GM19463 (cell line): ENCODE results near the gene CHD2.

Source experiments
- ATAC-seq: cut with Tn5 transposase; IDR thresholded peaks from one replicate; pipeline ENCODE4 v1.9.1; 2021; ENCODE audit warnings: mild to moderate bottlenecking, moderate library complexity; ENCODE audit not compliant: unreplicated experiment

Gene CHD2

DNA sequence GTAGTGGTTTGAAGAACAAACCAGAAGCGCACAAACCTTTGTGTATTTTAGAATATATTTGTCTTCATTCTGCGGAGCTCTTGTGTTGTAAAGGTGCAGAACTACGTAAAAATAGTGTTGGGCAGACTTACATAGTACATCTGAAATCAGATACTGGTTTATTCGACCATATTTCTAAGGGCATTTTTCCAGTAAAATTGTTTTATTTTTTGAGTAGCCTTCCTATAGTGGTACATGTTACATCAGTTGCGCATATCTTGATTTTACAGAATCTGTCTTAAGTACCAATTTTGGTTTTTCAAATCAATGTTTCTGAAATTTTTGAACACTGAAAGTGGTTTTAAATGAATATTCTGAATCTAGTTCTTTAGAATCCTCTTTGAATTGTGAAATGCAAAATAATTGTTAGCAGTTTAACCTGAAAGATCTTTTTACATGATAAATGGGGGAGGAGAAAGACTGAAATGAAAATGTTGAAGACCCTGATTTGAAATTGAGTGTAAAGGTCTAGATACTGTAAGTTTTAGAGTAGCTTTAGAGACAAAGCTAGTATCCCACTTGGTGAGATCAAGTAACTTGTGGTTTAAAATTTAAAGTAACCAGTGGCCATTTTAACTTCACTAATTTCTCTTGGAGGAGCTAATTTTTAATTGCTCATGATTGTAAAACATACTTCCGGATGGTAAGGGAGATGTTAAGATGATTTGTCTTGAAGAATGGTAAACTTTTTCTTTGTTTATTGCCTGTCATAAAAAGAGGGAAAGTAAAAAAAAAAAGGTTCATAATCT, 15.5 kb upstream of the CHD2 start:
- ATAC-seq = no peak

DNA sequence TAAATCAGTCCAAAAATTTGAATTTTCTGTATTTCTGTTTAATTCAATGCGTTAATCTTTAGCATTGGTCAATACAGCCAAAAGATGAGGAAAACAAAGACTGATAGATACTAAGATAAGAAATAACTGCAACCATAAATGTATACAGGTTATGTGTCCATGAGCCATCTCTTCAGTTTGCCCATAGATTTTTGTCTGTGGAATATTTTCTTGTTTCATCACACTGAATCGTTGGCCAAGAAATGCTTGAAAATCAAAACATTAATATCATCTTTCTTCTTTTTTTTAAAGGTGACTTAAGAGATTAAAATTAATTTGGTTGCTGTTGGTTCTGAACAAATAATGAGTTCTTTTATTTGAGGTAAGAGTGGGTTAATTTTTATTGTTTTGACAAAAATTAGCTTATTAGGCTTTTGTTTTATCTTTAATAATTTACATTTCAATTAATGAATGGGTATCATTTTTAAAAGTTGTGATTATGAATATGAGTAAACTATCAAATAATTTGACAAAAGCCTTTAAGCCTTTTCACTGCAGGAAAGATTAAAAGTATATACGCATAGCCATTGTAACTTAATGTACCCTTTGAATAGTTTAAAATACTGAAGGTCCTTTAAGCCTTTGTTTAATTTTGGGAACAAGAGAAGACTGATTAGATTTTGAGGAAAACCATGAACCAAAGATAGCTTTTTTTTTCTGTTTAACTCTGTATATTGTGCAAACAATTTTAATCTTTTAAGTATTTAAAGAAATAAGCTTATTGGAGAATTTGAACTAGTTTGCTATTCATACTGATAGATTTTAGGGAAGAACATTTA, 14.7 kb upstream of the CHD2 start:
- ATAC-seq = no peak

DNA sequence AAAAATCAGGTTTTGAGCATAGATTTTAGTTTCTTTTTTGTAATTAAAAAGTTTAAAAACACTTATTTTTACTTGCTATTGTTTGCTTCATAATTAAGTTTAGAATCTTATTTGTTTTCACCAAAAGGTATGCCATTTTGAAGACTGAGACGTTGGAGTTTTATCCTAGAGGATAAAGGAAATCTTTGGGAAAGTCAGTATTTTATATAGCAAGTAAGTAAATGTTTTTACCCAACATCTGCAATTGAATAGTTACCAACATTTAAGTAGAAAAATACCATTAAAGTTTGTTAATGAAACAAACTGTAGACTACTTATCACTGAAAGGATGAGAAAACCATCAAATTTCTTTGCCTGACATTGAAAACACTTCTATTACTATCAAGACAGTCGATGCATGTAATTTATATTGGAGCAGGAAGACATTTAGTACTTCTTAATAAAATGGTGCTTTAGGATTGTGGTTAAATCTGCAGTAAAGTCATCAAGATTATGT, 14.0 kb upstream of the CHD2 start:
- ATAC-seq = no peak

DNA sequence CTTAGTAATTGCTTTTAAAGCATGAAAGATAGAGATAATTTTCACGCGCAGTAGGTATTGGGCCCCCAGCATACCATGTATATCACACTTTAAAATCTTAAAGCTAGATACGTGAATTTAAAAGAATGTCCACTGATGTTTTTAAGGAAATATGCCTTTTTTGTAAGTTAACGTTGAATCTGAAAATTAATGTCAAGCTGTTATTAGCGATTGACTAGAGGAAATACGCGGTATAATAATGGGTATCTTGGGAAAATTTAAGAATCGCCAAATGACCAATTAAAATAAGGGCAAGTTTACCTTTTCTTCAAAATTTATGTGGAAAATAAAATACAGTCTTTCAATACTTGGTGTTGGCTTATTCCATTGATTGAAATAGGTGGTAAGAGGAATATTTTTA, 13.3 kb upstream of the CHD2 start:
- ATAC-seq = no peak

DNA sequence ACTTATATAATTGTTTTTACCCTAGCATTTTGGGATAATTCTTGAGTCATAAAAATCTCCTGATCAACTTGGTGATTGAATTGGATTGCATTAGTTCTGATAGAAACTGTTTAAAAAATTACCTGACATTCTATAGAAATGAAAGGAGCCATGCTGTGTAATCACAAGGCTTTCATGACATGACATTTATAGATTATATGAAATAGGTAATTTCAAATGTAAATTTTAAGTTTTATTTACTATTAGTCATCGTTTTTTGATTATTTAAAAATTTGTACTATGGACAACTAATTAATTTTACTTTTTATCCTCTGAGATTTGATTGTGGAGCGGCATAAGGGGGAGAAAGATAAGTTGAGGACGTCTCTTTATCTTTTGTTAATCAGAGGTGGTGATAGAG, 12.3 kb upstream of the CHD2 start:
- no peak for ATAC-seq

DNA sequence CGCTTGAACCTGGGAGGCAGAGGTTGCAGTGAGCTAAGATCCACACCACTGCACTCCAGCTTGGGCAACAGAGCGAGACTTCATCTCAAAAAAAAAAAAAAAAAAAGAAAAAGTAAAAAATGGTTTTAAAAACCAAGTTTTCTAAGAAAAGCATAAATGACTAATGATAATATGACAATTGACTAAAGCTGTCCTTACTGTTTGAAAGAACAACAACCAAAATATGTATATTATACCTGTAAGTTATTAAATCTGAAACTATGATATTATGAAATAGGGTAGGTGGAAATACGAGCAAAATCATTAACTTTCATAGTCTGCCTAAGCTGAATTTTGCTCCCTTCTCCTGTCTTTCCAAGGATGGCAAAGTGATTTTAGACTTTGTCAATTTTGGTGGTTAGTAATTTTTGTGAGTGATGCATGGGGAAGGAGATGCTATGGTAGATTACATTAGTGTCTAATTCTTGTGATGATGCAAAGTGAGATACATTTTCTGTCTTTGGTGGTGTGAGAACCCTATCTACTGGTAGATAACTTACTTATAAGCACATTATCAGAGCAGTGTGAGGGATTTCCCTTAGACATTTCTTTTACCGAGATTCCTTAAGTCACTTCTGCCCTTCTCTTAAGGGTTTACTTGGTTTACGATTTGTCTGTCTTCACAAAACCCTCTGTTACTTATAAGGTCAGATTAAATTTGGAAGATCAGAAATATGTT, 10.6 kb upstream of the CHD2 start:
- no peak for ATAC-seq

DNA sequence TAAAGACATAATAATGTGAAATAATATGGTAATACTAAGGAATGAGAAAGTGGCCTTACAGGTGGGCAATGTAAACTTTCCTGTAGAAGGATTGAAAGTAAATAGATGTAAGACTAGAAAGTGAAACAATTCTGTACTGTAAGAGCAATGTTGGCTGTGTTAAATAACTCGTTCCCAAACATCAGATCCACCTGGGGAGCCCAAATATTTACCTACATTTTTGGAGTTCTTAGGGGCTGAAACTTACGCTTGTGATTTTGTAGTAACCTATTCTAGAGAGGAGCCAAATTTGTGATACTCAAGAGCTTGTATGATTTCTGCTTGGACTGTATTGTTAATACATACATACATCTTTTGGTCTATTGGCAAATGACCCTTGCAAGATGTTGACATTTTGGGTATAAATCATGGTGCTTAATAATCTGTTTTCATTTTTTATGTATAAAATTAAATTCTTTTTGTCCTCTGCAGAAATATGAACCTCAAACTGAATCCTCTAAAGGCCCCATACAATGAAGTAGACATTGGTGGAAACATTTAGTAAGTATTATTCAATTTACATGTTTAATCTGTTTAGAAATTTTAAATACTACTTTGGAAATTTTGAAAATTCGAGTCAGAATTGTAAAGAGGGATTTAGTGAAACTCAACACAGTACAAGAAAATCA, 8.5 kb upstream of the CHD2 start:
- ATAC-seq = no peak

DNA sequence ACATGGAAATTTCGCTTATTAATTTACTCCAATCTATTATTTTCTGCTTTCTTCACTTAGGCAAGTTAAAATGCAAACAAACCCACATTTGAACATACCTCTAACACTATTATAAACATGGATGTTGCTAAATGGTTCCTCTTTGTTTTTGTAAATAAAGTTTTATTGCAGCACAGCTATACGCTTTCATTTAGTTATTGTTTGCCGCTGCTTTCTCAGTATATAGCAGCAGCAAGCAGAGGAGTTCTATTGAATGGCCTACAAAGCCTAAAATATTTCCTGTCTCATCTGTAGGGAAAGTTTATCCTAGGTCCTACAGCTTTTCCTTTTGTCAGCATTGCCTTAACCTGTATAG, 7.9 kb upstream of the CHD2 start:
- no peak for ATAC-seq

DNA sequence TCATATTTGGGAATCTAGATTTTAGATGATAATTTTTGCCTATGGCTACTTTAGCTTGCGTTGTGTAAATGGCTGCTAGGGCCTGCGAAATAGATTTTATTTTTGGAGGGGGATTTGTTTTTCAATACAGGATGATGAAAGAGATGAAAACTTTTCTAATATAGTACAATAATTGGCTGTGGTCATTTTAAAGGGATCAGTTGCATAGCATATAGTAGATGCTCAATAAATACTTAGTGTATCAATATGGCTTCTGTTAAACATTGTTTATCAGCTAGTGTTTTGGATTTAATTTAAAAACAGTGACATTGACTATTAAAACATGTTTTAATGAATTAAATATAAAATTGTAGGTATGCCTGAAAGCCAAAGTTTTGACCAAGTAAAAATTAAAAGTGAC, 6.9 kb upstream of the CHD2 start:
- no peak for ATAC-seq

DNA sequence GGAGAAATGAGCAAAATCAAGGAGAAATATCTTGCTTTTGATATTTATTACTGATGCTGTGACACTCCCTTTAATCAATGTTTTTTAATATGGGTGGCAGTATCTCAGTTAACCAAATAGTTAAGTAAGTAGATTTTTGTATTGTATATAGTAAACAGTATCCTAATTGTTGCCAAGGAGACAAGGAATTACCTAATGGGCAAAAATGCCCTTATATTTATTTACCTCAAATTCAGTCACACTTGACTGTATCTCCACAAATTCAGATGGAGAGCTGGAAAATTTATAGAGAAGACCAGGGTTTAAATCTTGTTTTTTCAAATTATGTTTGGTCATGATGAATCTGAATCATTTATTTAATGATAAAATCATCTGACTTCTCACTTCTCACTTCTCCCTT, 3.6 kb upstream of the CHD2 start:
- no peak for ATAC-seq

DNA sequence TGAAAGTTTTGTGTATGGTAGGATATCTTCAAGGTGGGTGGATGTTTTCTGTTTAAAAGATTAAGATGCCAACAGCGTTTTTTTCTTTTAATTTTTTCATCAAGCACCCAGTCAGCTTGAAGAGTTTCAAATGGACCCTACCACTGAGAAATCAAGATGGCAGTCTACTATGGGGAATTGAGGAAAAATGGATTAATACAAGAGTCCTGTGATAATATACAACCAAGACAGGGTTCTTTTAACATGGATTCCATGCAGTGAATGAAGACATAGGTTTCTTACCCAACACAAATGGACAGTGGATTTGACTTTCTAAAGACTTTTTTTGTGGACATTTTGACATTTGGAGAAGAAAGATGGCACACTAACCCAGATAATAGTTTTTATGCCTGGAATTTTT, 2.5 kb upstream of the CHD2 start:
- no peak for ATAC-seq

DNA sequence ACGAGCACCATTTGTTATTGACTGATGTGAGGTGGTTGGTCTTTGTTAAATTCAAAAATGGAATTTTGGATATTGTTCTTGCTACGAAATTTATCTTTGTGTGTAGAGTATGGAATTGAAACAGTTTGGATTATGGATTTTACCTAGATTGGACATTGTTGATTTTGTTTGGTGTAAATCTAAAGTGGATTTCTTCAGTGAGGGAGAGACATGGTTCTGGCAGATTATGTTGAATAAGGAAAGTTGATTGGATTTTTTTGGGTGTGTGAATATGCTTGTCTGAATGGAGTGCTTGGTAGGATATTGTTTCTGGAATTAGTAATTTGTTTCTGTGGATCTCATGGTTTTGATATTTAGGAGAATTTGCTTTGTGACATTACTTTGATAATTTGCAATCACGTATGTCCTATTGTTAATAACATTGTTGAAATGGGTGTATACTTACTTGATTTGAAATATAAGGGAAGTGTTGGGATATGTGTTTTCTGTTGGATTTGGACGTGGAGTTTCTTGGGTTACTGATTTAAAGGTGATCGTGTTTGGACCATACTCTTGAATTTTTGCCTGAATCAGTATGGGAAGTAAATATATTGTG, 1.0 kb upstream of the CHD2 start:
- ATAC-seq = no peak

DNA sequence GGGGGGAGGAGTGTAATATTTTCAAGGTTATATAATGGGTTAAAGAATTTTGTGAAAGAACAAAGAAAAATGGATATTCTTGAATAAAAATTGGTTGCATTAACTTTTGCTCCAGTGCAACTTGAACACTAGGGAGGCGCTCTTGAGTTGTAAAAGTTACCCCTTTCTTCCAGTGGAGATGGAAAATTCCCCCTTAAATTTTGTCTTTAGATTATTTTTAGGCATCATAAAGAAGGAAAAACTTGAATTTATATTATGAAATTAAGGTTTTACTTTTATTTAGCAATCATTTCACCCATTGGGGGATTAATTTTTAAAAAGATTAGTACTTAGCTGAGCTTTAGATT, 550 bp upstream of the CHD2 start:
- no peak for ATAC-seq

DNA sequence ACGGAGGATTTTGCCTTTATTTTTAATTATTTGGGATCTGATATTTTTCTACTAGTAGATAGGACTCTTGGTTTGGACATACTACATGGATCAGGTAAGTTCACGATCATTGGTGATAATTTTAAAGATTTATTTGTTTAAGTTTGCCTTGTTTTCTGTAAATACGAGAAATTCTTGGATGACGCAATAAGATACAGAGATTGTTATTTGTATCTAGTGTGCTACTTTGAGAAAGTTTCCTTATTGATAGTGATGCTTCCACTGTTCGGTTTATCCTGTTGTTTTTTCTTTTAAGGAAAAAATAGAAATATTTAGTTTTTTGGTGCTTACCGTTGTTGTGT, 577 bp downstream of the CHD2 start:
- ATAC-seq = no peak

DNA sequence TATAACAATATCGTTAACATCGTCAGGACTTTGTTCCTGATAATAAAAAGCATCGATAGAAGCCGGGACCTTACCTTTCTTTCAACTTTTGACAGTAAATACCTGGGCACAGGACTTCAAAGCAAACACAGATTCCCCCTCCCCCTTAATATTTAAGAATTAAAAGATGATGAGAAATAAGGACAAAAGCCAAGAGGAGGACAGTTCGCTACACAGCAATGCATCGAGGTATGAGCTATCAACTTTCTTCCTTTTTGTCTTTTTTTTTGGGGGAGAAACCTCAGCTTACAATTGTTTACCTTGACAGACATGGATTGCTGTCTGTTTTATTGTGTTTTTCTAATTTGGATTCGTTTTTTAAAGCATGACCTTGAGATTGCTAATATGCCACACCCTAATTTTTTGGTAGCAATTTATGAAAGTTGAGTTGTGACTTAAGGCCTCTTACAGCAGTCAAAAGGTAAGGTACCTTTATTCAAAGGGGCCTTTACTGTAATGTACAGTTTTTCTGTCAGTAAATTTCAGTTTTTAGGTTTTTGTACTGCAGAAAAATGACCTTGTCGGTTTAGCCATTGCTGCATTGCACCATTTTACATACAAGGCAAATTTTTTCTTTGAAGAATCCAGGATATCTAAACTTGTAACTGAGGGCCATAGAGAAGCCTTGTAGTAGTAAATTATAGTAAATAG, 1.1 kb downstream of the CHD2 start:
- ATAC-seq = no peak

DNA sequence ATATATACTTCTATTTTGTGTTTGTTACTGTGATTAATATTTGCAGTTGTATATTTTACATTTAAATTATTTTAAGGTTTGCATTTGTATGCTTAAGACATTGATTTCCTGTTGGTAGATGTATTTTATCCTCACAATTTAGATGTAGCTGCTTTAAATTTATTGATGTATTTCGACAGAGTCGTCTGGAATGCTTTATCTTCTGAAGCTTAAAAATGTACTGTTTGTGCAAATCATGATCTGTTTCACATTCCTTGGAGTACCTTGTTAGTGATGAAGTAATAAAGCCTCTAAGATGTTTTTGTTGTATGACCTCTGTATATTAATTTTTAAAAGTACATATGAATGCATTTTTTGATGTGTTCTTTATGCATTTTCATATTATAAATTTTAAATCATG, 1.9 kb downstream of the CHD2 start:
- no peak for ATAC-seq

DNA sequence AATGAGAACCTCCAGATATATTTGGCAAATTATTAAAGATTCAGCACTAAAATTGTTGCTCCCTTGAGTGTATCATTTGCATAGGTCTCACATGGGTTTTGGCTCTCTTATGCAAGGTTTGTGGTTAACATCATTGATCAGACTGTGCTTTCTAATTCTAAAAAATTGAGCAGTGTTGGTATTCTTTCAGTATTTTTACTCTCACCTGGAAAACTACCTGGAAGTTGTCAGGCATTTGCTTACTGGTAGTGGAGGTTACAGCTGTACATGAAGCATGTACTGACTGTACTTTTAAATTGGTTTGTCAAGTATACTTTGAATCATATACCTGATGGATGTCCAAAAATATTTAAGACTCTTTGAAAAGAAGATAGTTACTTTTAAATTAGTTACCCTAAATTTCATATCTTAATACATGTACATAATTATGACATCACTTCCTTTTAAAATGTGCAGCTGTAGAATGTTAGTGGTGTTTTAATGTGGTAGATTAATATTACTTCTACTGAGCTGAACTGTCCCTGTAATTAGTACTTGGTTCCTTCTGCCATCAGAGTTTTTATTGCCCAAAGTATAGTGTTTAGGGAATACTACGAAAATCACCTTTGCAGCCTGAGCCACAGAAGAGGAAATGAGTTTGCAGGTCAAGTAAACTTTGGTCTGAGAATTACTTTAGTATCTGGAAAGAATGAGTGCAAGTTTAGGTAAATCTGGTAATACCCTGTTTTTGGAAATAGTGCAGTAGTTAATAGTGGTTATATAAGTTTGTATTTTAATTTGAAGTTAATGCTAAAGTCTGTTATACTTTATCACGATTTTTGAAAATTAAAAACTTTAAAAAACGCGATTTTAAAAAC, 2.8 kb downstream of the CHD2 start:
- no peak for ATAC-seq

DNA sequence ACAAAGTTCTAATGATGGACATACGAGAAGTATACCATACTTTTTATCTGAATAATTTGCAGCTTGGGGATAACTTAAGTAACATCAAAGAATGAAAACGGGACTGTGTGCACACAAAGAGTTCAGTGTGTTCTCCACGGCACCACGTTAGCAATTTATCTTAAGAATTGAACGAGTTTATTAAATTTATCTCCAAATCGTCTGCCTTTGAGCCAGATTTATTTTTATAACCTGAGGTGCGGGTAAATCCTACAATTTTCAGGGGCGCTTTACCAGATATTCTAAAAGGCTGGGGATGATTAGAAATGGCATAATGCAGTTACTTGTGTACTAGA, 3.5 kb downstream of the CHD2 start:
- ATAC-seq = no peak

DNA sequence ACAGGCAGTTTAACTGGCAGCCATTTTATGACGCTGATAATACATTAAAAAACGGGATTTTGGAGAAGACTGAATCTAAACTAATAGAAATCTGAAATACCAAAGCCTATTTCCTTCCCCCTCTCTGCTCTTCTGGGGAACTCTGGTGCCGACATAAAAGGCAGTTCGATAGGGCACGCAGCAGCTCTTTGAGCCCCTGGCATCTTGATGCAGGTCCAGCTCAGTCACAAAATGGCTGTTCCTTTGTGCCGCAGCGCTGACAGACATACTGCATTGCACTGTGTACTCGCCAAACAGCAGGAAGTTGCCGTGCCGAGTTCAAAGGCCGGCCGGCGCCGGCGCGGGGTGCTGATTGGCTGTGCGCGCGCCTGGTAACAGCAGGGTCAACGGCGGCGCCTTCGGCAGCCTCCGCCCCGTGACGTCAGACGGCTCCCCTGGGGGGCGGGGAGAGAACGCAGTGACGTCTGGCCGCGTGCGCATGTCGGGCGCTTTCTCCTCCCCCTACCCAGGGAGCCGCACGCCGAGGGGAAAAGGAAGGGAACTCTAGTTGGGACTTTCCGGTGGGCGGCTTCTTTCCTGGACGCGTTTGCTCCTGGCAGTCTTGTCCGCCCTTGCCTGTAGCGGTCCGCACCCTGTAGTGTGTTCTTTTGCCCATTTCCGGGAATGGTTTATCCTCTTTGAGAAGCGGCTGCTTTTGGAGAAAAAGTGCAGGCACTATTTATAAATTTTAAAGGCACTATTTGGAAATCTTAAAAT, 4.0 kb downstream of the CHD2 start:
- ATAC-seq = peak; percentile 82
